T-helper 22 cell (primary cell): ENCODE results near the gene MTMR3.
"Not testable (repeated sequence)": the region's sequence is repeated elsewhere in the genome, so short reads cannot be mapped to it uniquely, and the experiment has no call there.

Experiments
- DNase-seq: peaks from one replicate; pipeline ENCODE4 v3.0.0-alpha.2; 2020; ENCODE audit warnings: low read depth

Gene MTMR3

DNA sequence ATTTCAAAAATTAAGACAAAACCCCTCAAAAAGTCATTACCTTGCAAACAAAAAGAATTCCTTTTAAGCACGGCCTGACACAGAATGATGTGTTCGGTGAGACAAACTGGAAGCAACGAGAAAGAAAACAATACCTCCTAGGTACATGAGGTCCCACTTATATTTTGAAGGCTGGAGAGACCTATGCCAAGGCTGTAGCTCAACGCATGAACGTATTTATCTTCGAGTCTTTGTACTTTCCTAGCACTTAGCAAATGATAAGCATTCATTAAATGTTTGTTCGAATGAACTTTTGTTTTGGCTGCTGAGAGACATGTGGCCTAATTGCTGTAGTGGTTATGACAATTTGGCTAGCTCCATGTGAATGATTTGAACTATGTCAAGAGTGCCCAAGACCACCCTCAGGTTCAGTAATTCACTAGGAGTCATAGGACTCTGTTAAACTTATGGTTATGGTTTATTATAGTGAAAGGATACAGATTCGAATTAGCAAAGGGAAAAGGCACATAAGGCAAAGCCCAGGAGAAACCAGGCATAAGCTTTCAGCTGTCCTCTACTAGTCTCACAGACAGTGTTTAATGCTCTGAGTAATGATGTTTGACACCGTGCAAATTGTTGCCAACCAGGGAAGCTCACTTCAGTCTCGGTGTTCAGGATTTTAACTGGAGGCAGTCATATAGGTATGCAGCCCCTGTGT lies 171.2 kb downstream of the MTMR3 start:
- DNase-seq: no peak

DNA sequence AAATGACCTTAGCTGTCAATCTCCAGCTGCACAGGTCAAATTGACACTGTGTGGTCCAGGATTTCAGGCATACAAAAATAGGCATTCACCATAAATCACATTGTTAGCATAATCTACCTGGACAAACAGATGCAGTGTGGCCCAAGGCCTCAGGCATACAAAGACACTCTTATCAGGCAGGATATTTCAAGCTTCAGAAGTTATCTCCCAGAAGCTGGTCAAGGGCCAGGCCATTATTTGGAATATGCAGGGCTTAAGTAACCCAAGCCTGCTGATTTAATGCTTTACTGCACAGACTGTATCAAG lies 171.7 kb downstream of the MTMR3 start:
- DNase-seq: no peak

DNA sequence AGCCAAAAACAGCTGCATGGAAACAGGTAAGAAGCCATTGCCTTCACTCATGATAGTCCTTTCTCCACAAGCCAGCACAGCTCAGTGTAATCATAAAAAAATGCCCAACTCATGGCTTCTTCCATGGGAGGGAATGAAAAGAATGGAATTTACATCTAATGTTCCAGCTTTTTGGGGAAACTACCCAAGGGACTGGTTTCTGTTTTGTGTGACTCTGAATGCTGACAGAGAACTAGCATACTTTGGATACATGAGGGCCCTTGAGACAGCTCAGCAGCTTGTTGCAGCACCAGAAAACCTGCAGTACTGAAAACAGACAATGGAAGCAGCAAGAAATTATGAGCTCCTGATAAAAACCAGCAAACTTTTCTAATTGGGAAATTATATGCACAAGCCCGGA lies 173.0 kb downstream of the MTMR3 start:
- no peak for DNase-seq

DNA sequence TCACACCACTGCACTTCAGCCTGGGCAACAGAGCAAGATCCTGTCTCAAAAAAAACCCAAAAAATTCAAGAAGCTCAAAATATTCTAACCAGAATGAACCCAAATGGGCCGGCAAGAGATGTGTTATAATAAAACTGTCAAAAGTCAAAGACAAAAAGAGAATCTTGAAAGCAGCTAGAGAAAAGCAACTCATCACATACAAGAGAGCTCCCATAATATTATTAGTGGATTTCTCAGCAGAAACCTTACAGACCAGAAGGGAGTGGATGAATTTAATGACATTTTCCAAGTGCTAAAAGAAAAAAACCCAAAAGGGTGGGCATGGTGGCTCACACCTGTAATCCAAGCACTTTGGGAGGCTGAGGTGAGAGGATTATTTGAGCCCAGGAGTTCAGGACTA lies 174.4 kb downstream of the MTMR3 start:
- DNase-seq: no peak

DNA sequence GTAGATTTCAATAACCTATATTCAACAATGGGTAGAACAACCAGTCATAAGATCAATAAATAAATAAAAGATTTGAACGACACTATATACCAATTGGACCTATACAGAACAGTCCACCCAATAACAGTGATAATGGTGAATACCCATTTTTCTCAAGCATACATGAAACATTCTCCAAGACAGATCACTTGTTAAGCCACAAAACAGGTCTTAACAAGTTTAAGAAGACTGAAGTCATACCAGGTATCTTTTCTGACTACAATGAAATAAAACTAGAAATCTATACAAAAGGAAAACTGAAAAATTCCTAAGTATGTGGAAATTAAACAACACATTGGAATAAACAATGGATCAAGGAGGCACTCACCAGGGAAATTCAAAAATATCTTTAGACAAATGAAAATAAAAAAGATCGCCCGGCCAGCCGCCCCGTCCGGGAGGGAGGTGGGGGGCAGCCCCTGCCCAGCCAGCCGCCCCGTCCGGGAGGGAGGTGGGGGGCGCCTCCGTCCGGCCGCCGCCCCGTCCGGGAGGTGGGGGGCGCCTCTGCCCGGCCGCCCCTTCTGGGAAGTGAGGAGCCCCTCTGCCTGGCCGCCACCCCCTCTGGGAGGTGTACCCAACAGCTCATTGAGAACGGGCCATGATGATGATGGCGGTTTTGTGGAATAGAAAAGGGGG lies 176.5 kb downstream of the MTMR3 start:
- DNase-seq: not testable (repeated sequence)

DNA sequence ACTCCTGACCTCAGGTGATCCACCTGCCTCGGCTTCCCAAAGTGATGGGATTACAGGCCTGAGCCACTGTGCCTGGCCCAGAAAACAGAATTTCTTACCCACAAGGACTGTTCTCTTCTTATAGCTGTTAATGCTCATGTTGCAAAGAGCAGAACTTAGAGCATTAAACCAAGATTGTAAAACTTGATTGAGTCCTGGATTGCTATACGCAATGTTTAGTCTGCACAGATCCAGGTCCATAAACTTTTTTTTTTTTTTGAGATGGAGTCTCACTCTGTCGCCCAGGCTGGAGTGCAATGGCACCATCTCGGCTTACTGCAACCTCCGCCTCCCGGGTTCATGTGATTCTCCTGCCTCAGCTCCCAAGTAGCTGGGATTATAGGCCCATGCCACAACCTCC lies 178.1 kb downstream of the MTMR3 start:
- not testable (repeated sequence) for DNase-seq

DNA sequence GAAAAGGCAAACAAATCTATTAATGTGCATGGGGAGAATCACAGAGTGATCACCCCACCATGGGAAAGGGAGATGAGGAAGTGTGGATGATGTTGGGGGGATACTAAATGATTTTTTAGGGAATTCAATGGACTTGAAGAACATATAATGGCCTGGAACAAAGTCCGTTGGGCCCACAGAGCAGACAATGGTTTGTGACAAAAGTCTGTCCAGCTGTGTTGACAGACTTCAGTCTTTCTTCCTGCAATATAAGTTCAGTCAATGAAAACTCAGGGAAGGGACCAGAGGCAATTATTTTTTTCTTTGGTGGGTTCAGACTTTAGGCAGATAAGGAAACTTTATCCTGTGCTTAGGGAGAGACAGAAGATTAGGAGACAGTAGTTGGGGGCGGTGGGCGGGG lies 179.3 kb downstream of the MTMR3 start:
- DNase-seq: no peak

DNA sequence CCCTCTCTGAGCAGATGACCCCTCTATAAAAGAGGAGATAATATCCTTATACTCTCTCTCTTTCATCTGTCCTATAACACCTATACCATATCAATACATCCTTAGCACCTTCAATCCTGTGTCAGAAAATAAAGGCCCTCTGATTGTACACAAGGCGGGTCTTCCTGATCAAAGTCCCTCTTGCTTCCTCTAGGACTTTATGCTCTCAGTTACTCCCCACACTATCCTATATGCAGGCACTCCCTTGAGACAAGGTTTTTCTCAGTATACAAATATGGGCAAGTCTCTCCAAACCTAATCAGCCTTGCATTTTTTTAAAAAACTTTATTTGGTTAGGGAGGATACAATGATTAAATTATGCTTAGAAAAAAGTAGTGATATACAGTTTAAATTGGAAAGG lies 180.0 kb downstream of the MTMR3 start:
- no peak for DNase-seq

DNA sequence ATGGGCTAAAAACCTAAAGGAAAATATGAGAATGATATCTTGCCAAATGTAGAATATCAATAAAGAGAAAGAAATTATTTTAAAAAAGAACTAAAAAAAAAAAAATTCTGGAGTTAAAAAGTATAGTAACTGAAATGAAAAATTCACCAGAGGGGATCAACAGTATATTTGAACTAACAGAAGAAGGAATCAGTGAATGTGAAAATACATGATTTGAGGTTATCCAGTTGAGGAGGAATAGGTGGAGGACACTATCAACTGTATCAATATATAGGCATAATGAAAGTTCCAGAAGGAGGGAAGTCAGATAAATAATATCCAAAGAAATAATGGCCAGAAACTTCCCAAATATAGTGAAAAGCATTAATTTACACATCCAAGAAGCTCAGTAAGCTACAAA lies 181.2 kb downstream of the MTMR3 start:
- DNase-seq: no peak

DNA sequence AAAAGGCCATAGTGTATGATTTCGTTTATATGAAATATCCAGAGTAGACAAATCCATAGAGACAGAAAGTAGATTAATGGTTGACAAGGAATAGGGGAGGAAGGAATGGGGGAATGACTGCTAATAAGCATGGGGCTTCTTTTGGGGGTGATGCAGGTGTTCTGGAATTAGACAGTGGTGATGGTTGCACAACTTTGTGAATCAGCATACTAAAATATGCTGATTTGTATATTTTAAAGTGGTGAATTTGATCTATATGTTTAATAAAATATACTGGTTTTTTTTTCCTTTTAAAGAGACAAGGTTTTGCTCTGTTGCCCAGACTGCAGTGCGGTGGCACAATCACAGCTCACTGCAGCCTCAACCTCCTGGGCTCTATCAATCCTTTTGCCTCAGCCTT lies 190.8 kb downstream of the MTMR3 start:
- DNase-seq: no peak

DNA sequence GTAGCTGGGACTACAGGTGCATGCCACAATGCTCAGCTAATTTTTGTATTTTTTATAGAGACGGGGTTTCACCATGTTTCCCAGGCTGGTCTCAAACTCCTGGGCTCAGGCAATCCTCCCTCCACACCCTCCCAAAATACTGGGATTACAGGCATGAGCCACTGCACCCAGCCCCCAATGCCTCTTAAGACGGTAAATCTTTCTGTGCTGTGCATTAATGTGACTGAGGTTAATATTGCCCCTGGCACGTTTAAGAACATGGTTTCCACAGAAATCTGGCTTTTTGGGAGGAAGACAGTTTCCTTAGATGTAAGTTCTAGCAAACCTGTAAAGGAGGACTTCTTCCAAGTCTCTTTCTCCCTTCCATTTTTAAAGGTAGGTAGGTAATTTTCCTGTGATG lies 191.2 kb downstream of the MTMR3 start:
- DNase-seq: no peak

DNA sequence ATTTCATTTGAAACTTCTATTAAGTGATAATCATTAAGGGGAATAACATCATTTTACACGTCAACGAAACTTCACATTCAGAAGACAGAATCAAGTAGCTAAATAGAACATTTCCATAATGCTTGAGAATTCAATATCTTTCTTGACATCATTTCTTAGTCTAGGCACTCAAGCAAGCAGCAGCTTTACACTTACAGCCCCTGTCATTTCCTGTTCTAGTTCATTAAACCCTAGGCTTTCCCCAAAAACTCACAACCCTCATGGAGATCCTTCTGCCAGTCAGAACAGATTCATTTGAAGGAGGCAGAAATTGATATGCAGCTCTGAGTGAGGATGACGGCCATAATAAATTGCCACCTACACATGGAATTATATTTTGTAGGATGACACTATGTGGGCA lies 192.0 kb downstream of the MTMR3 start:
- no peak for DNase-seq

DNA sequence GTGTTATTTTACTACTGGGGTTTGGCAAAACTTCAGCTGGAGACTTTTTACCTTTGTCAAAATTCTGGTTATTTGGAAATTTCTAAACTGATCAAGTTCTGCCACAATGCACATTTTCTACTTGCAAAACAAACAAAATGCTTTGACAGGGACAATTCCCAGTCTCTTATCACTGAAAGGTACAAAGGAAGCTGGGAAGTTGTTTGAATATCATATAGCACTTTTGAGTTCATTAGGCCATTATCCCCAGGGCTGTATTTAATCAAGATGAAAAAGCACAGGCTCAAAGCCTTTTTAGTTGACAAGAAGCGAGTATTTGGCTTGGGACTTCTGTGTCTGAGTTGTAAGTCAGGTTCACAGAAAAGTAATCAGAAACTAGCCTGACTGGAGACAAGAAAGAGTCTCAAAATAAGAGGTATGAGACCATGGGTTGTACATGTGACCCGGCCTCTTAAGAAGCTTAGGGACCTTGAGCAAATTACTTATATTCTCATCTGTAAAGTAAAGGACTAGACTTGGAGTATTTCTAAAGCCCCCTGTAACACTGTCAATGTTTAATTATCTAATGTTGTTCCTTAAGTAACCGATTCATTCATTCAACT lies 194.4 kb downstream of the MTMR3 start:
- no peak for DNase-seq

DNA sequence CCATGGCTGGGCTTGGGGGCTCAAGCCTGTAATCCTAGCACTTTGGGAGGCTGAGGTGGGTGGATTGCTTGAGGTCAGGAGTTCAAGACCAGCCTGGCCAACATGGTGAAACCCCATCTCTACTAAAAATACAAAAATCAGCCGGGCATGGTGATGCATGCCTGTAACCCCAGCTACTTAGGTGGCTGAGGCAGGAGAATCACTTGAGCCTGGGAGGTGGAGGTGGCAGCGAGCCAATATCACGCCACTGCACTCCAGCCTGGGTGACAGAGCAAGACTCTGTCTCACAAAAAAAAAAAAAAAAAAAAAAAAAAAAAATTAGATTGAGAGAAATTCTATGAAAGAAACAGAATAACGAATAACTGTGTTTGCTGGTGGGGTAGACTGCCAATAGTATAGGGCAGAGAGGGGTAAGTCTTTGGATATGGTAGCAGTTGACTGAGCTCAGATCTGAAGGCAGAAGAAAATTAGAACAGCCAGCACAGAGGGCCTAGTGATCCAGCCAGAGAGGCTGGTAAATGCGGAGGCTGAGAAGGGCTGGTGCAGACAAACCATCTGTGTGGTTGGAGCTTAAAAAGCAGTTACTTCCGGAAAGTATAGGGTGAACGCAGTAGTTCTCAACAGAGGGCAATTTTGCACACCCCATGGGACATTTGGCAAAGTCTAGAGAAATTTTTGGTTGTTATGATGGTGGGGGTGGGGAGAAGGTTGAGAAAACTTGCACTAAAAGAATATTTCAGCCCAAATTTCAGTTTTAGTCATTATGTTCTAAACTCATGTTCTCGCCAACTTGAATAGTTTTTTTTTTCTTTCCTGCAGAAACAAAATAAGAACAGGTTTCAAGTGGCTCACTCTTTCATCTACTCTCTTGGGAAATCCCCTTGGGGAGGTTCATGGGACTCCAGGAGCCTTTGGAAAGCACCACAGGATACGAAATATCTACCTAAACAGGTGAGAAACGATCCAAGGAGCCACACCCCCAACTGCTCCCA lies 195.6 kb downstream of the MTMR3 start:
- DNase-seq: no peak

DNA sequence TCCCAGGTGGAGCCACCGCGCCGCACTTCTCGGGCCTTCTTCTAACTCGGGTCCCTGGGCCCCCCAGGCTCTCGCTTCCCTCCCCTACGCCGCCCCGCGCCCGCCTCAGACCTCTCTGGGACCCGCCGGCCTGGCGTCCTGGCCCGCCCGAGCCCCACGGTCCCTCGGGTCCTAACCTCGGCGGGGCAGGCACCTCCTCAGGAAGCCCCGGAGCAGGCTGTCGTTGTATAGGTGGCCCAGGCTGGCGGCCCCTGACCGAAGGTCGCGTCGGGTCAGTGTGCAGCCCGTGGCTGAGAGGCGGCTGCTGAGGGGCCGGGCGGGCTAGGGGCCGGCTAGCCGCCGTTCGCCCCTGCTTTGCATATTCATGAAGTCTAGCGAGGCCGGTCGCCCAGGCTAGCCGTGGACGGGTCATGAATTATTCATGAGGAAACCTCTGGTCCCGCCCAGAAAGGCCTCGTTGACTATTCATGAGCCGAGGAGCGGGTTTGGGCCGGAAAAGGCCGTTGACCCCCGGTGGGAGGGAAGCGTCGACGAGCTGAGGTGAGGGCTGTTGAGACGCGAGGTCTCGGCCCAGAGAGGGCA lies 197.1 kb downstream of the MTMR3 start, which contains the start of gene HORMAD2:
HORMAD2 (plus strand) TSS at position 513 of the 582 bp plus-strand sequence. CDS start 13,489 bp downstream, outside the sequence.
- no peak for DNase-seq
